ENCODE measurements around the gene ACOXL. TPM values are rescaled to one million over a fixed set of nuclear protein-coding genes. Genes with fewer than 3 reads are reported as not detected.

Gene ACOXL
- total and polyA plus RNA-seq, 9 of the 15 experiments (the other 6 are each of a cell fraction or from before 2014, with no cell fraction given) = 0.31 to 0.56 TPM; not detected in 7

DNA sequence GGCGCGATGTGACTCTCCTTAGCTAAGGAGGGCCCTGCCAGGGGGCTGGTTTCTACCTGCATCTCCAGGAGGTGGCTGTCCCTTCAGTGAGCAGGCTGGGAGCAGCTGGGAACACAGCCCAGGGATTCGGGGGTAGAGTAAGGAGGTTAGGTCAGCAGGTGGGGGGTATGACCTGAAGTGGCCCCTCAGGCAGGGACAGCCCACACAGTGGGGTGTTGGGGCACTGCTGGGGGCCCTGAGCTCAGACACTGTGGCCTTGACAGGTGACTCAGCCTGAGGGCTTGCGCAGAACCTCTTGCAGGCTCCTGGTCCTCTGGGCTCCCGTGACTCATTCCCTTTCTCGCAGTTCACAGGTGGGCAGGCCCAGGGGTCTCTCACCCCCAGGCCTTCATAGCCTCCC lies 202.6 kb downstream of the ACOXL start (continued):
- TF ChIP-seq, protein P1, sequence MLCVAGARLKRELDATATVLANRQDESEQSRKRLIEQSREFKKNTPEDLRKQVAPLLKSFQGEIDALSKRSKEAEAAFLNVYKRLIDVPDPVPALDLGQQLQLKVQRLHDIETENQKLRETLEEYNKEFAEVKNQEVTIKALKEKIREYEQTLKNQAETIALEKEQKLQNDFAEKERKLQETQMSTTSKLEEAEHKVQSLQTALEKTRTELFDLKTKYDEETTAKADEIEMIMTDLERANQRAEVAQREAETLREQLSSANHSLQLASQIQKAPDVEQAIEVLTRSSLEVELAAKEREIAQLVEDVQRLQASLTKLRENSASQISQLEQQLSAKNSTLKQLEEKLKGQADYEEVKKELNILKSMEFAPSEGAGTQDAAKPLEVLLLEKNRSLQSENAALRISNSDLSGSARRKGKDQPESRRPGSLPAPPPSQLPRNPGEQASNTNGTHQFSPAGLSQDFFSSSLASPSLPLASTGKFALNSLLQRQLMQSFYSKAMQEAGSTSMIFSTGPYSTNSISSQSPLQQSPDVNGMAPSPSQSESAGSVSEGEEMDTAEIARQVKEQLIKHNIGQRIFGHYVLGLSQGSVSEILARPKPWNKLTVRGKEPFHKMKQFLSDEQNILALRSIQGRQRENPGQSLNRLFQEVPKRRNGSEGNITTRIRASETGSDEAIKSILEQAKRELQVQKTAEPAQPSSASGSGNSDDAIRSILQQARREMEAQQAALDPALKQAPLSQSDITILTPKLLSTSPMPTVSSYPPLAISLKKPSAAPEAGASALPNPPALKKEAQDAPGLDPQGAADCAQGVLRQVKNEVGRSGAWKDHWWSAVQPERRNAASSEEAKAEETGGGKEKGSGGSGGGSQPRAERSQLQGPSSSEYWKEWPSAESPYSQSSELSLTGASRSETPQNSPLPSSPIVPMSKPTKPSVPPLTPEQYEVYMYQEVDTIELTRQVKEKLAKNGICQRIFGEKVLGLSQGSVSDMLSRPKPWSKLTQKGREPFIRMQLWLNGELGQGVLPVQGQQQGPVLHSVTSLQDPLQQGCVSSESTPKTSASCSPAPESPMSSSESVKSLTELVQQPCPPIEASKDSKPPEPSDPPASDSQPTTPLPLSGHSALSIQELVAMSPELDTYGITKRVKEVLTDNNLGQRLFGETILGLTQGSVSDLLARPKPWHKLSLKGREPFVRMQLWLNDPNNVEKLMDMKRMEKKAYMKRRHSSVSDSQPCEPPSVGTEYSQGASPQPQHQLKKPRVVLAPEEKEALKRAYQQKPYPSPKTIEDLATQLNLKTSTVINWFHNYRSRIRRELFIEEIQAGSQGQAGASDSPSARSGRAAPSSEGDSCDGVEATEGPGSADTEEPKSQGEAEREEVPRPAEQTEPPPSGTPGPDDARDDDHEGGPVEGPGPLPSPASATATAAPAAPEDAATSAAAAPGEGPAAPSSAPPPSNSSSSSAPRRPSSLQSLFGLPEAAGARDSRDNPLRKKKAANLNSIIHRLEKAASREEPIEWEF (CRISPR knock-in tag; IDR thresholded peaks at IDR 0.05) = no peak
- TF ChIP-seq ZNF79 (CRISPR knock-in tag; IDR thresholded peaks at IDR 0.05; ENCODE audit: low read depth) (no peak), HDGF (IDR thresholded peaks at IDR 0.05) (no peak), SMARCA4 (IDR thresholded peaks at IDR 0.05) (no peak)
- TF ChIP-seq, protein P2, sequence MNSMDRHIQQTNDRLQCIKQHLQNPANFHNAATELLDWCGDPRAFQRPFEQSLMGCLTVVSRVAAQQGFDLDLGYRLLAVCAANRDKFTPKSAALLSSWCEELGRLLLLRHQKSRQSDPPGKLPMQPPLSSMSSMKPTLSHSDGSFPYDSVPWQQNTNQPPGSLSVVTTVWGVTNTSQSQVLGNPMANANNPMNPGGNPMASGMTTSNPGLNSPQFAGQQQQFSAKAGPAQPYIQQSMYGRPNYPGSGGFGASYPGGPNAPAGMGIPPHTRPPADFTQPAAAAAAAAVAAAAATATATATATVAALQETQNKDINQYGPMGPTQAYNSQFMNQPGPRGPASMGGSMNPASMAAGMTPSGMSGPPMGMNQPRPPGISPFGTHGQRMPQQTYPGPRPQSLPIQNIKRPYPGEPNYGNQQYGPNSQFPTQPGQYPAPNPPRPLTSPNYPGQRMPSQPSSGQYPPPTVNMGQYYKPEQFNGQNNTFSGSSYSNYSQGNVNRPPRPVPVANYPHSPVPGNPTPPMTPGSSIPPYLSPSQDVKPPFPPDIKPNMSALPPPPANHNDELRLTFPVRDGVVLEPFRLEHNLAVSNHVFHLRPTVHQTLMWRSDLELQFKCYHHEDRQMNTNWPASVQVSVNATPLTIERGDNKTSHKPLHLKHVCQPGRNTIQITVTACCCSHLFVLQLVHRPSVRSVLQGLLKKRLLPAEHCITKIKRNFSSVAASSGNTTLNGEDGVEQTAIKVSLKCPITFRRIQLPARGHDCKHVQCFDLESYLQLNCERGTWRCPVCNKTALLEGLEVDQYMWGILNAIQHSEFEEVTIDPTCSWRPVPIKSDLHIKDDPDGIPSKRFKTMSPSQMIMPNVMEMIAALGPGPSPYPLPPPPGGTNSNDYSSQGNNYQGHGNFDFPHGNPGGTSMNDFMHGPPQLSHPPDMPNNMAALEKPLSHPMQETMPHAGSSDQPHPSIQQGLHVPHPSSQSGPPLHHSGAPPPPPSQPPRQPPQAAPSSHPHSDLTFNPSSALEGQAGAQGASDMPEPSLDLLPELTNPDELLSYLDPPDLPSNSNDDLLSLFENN (IDR thresholded peaks at IDR 0.05; ENCODE audit: low read depth in 2 of 2, low read length in 2 of 2) = no peak

Data from K562 (cell line).